ENCODE measurements around the gene ELAVL3. TPM values are rescaled to one million over a fixed set of nuclear protein-coding genes. Genes with fewer than 3 reads are reported as not detected.

Gene ELAVL3
- total RNA-seq, 1 donor from 2014 or later, result not detected

- no peak for DNase-seq (ENCODE audit: low read depth)
- H3K36me3 ChIP-seq (ENCODE audit: control insufficient read depth, insufficient read depth, low read length), result peaks cover 1% of the 10 kb centered on the region
- H3K27me3 ChIP-seq (ENCODE audit: control insufficient read depth, insufficient read depth, low read length), result no peaks in the 10 kb centered on the region
- TF ChIP-seq CTCF (IDR thresholded peaks at IDR 0.05; ENCODE audit: insufficient read depth, low read length, poor library complexity, severe bottlenecking), result no peak
- H3K4me3 ChIP-seq (ENCODE audit: low read depth, low read length), result no peak overlapping the region
Observed at GRCh38 chr19:11495885-11496284, 15.0 kb upstream of the ELAVL3 start.

- TF ChIP-seq CTCF (IDR thresholded peaks at IDR 0.05; ENCODE audit: insufficient read depth, low read length, poor library complexity, severe bottlenecking), result no peak
- DNase-seq (ENCODE audit: low read depth), result no peak
- H3K36me3 ChIP-seq (ENCODE audit: control insufficient read depth, insufficient read depth, low read length), result peaks cover 1% of the 10 kb centered on the region
- no peaks in the 10 kb centered on the region for H3K27me3 ChIP-seq (ENCODE audit: control insufficient read depth, insufficient read depth, low read length)
- H3K4me3 ChIP-seq (ENCODE audit: low read depth, low read length), result no peak overlapping the region
Observed at GRCh38 chr19:11495481-11495880, 14.6 kb upstream of the ELAVL3 start.

GRCh38 chr19:11494634-11495285, 13.9 kb upstream of the ELAVL3 start:
- no peak for TF ChIP-seq CTCF (IDR thresholded peaks at IDR 0.05; ENCODE audit: insufficient read depth, low read length, poor library complexity, severe bottlenecking)

GRCh38 chr19:11489378-11489777, 8.5 kb upstream of the ELAVL3 start:
- no peak for TF ChIP-seq CTCF (IDR thresholded peaks at IDR 0.05; ENCODE audit: insufficient read depth, low read length, poor library complexity, severe bottlenecking)
- DNase-seq (ENCODE audit: low read depth), result no peak
- H3K36me3 ChIP-seq (ENCODE audit: control insufficient read depth, insufficient read depth, low read length), result no peaks in the 10 kb centered on the region
- no peaks in the 10 kb centered on the region for H3K27me3 ChIP-seq (ENCODE audit: control insufficient read depth, insufficient read depth, low read length)
- no peak overlapping the region for H3K4me3 ChIP-seq (ENCODE audit: low read depth, low read length)

More at GRCh38 chr19:11494634-11495285, 13.9 kb upstream of the ELAVL3 start:
- DNase-seq (ENCODE audit: low read depth), result no peak
- Histone ChIP-seq H3K27me3 (ENCODE audit: control insufficient read depth, insufficient read depth, low read length) (no peaks in the 10 kb centered on the region), H3K36me3 (ENCODE audit: control insufficient read depth, insufficient read depth, low read length) (peaks cover 1% of the 10 kb centered on the region), H3K4me3 (ENCODE audit: low read depth, low read length) (no peak overlapping the region)

- Histone ChIP-seq H3K4me3 (ENCODE audit: low read depth, low read length) (no peak overlapping the region), H3K36me3 (ENCODE audit: control insufficient read depth, insufficient read depth, low read length) (no peaks in the 10 kb centered on the region), H3K27me3 (ENCODE audit: control insufficient read depth, insufficient read depth, low read length) (peaks cover 12% of the 10 kb centered on the region)
- TF ChIP-seq CTCF (IDR thresholded peaks at IDR 0.05; ENCODE audit: insufficient read depth, low read length, poor library complexity, severe bottlenecking), result no peak
- DNase-seq (ENCODE audit: low read depth), result no peak
Observed at GRCh38 chr19:11486661-11487503, 6.0 kb upstream of the ELAVL3 start.
